ENCODE results near the gene MSN.

DNA sequence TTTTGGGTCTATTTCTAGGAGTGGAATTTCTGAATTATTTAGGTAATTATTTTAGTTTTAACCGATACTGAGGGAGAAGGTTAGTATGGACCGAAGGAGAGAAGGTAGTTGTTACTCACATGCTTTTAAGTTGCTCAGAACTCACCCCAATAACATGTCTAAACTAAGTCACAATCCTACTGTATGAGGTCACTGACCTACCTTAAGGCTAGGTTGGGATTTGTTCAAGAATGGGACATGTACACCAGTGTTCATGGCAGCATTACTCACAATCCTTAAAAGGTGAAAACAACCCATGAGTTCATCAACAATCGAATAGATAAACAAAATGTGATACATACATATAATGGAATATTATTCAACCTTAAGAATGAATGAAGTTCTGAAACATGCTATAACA, 90.5 kb downstream of the MSN start:
- TF ChIP-seq, protein P1, sequence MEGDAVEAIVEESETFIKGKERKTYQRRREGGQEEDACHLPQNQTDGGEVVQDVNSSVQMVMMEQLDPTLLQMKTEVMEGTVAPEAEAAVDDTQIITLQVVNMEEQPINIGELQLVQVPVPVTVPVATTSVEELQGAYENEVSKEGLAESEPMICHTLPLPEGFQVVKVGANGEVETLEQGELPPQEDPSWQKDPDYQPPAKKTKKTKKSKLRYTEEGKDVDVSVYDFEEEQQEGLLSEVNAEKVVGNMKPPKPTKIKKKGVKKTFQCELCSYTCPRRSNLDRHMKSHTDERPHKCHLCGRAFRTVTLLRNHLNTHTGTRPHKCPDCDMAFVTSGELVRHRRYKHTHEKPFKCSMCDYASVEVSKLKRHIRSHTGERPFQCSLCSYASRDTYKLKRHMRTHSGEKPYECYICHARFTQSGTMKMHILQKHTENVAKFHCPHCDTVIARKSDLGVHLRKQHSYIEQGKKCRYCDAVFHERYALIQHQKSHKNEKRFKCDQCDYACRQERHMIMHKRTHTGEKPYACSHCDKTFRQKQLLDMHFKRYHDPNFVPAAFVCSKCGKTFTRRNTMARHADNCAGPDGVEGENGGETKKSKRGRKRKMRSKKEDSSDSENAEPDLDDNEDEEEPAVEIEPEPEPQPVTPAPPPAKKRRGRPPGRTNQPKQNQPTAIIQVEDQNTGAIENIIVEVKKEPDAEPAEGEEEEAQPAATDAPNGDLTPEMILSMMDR (tag by site-specific recombination; IDR thresholded peaks at IDR 0.05), result no peak
- TF ChIP-seq ZNF423 (tag by site-specific recombination; IDR thresholded peaks at IDR 0.05), result no peak
- TF ChIP-seq, protein P2, sequence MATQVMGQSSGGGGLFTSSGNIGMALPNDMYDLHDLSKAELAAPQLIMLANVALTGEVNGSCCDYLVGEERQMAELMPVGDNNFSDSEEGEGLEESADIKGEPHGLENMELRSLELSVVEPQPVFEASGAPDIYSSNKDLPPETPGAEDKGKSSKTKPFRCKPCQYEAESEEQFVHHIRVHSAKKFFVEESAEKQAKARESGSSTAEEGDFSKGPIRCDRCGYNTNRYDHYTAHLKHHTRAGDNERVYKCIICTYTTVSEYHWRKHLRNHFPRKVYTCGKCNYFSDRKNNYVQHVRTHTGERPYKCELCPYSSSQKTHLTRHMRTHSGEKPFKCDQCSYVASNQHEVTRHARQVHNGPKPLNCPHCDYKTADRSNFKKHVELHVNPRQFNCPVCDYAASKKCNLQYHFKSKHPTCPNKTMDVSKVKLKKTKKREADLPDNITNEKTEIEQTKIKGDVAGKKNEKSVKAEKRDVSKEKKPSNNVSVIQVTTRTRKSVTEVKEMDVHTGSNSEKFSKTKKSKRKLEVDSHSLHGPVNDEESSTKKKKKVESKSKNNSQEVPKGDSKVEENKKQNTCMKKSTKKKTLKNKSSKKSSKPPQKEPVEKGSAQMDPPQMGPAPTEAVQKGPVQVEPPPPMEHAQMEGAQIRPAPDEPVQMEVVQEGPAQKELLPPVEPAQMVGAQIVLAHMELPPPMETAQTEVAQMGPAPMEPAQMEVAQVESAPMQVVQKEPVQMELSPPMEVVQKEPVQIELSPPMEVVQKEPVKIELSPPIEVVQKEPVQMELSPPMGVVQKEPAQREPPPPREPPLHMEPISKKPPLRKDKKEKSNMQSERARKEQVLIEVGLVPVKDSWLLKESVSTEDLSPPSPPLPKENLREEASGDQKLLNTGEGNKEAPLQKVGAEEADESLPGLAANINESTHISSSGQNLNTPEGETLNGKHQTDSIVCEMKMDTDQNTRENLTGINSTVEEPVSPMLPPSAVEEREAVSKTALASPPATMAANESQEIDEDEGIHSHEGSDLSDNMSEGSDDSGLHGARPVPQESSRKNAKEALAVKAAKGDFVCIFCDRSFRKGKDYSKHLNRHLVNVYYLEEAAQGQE (tag by site-specific recombination; IDR thresholded peaks at IDR 0.05), result no peak
- TF ChIP-seq, protein P3, sequence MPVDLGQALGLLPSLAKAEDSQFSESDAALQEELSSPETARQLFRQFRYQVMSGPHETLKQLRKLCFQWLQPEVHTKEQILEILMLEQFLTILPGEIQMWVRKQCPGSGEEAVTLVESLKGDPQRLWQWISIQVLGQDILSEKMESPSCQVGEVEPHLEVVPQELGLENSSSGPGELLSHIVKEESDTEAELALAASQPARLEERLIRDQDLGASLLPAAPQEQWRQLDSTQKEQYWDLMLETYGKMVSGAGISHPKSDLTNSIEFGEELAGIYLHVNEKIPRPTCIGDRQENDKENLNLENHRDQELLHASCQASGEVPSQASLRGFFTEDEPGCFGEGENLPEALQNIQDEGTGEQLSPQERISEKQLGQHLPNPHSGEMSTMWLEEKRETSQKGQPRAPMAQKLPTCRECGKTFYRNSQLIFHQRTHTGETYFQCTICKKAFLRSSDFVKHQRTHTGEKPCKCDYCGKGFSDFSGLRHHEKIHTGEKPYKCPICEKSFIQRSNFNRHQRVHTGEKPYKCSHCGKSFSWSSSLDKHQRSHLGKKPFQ (tag by site-specific recombination; IDR thresholded peaks at IDR 0.05), result no peak
